Measurements from ENCODE around the gene ABO. TPM values are rescaled to one million over a fixed set of nuclear protein-coding genes. Genes with fewer than 3 reads are reported as not detected.

ABO gene
- total RNA-seq, 1 experiment from 2014 or later, result 0.37 TPM

DNA sequence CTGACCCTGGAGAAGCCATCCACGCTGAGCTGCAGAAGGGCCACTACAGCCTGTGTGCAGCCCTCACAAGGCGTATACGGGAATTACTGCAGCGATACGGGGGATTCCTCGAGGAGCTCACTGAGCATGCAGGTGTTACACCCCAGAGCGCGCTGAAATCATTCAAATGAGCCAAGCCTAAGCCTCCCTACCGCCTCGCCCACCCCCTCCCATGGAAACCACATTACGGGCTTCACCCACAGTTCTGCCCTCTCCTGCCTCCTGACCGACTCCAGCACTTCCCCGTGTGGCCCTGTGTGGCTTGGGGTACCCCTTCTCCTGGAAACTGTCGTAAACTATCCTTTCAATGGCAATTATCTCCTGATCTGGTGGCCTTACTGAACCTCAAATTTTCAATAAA, 47.7 kb upstream of the ABO start:
- peaks cover 0 to 9% (median 4%) of the 10 kb centered on the region in 3 experiments; a peak in 4 of 7 replicates for H3K36me3 Mint-ChIP-seq (ENCODE audit: insufficient read depth in 1 of 3, low read depth in 3 of 3)
- H2BK15ac ChIP-seq (ENCODE audit: low read depth, low read length), result no peak overlapping the region
- TF ChIP-seq, protein P1, sequence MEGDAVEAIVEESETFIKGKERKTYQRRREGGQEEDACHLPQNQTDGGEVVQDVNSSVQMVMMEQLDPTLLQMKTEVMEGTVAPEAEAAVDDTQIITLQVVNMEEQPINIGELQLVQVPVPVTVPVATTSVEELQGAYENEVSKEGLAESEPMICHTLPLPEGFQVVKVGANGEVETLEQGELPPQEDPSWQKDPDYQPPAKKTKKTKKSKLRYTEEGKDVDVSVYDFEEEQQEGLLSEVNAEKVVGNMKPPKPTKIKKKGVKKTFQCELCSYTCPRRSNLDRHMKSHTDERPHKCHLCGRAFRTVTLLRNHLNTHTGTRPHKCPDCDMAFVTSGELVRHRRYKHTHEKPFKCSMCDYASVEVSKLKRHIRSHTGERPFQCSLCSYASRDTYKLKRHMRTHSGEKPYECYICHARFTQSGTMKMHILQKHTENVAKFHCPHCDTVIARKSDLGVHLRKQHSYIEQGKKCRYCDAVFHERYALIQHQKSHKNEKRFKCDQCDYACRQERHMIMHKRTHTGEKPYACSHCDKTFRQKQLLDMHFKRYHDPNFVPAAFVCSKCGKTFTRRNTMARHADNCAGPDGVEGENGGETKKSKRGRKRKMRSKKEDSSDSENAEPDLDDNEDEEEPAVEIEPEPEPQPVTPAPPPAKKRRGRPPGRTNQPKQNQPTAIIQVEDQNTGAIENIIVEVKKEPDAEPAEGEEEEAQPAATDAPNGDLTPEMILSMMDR (conservative IDR thresholded peaks at IDR 0.05), result no peak

More for the DNA sequence above, 47.7 kb upstream of the ABO start:
- Mint-ChIP-seq H3K4me3 (no peak overlapping the region), H3K27me3 (ENCODE audit: low read depth) (peaks cover 28% of the 10 kb centered on the region), H3K4me1 (no peaks in the 10 kb centered on the region), H3K9me3 (peaks cover 25 to 30% of the 10 kb centered on the region in 2 experiments), H3K27ac (no peak overlapping the region)
- no peak overlapping the region for H3K23ac ChIP-seq (ENCODE audit: insufficient read length, low read depth, low read length)
- no peak overlapping the region for H2BK12ac ChIP-seq (ENCODE audit: insufficient read length, low read depth, low read length)
- H3K18ac ChIP-seq (ENCODE audit: insufficient read length, low read depth, low read length), result no peak overlapping the region
- no peaks in the 10 kb centered on the region for H4K20me1 ChIP-seq (ENCODE audit: control insufficient read depth, insufficient read depth, insufficient read length)
- H4K5ac ChIP-seq (ENCODE audit: insufficient read length, low read depth, low read length), result no peak overlapping the region
- no peak overlapping the region for H3K4me2 ChIP-seq (ENCODE audit: insufficient read depth, insufficient read length, low read length)
- no peak overlapping the region for H3K4ac ChIP-seq (ENCODE audit: low read depth, low read length)
- no peak overlapping the region for H2AFZ ChIP-seq (ENCODE audit: low read length)
- H3K79me1 ChIP-seq (ENCODE audit: insufficient read depth, low read depth, low read length, poor library complexity, severe bottlenecking), result no peaks in the 10 kb centered on the region
- H4K8ac ChIP-seq (replicated peaks; ENCODE audit: insufficient read length, low read depth, low read length), result no peak overlapping the region
- peaks cover 11% of the 10 kb centered on the region for H3K9me3 ChIP-seq (ENCODE audit: control insufficient read depth, low read depth, low read length)
- H2AK5ac ChIP-seq (ENCODE audit: insufficient read length, low read length), result no peak overlapping the region
- no peak overlapping the region for H2BK20ac ChIP-seq (ENCODE audit: low read depth, low read length, poor library complexity, severe bottlenecking)
- H3K14ac ChIP-seq (ENCODE audit: insufficient read depth, low read length), result no peak overlapping the region
- no peaks in the 10 kb centered on the region for H3K79me2 ChIP-seq (ENCODE audit: insufficient read depth, low read length)
- no peak overlapping the region for H3K56ac ChIP-seq (ENCODE audit: insufficient read length, low read depth, low read length)
- no peak overlapping the region for H2BK5ac ChIP-seq (ENCODE audit: insufficient read length, low read length)
- no peak overlapping the region for H2BK120ac ChIP-seq (ENCODE audit: low read depth, low read length, poor library complexity, severe bottlenecking)
- no peaks in the 10 kb centered on the region; the same call in 1 of the 2 replicates for H3K4me1 ChIP-seq (ENCODE audit: insufficient read depth, low read length)
- no peak overlapping the region for H3K9ac ChIP-seq (ENCODE audit: extremely low read depth, insufficient read length, low read length)
- no peak overlapping the region for H3T11ph ChIP-seq (ENCODE audit: low read length)
- H3K27me3 ChIP-seq (ENCODE audit: insufficient read depth, low read length), result no peaks in the 10 kb centered on the region
- no peak overlapping the region for H3K27ac ChIP-seq (ENCODE audit: insufficient read length, low read depth, low read length)
- no peaks in the 10 kb centered on the region for H3K23me2 ChIP-seq (ENCODE audit: insufficient read length, low read depth, low read length, poor library complexity, severe bottlenecking)
- WGBS (ENCODE audit: extremely low coverage, insufficient read length, low lambda C conversion rate), result no CpG with 5 or more reads among the region's 14 CpGs
- no peak for DNase-seq
- no peak overlapping the region for H4K91ac ChIP-seq (ENCODE audit: insufficient read length, low read depth, low read length)

Measured in H9 (cell line).